Glomerular endothelial cell (primary cell): ENCODE data around the gene LRRC74A. TPM values are rescaled to one million over a fixed set of nuclear protein-coding genes. Genes with fewer than 3 reads are reported as not detected.
A peak's percentile ranks its signal among the peaks of the same experiment; 100 is the strongest.
"Not testable (repeated sequence)": the region's sequence is repeated elsewhere in the genome, so short reads cannot be mapped to it uniquely, and the experiment has no call there.

Experiments used
- DNase-seq: peaks from one replicate; pipeline ENCODE4 v3.0.0-alpha.2; 2011; ENCODE audit warnings: low read depth, low spot score; ENCODE audit errors: extremely low read depth
- total RNA-seq: library from RNA; depleted of rRNA; stranded (reverse); fragments of >200 nt; gene quantifications from 2 replicates; pipeline ENCODE4 v1.2.3, GENCODE V29; 2015

LRRC74A gene
- total RNA-seq, 1 donor from 2014 or later: not detected

DNA sequence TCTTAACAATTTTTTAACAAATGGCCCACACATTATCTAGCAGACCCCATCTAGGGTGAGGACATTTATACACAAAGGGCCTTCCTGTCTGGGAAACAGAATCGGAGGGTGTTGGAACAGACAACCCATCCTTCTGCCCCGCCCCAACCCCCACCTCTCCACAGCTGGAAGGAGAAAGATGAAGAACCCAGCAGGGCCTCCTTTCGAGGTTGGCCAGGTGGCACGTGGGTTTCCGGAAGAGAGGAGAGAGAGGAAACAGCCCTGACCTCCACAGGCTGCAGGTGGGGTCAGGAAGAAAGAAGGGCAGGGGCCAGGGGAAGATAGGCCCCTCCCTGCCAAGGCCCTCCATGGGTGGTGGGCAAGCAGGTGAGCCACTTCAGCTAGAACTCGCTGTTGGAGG, 57.2 kb downstream of the LRRC74A start:
- no peak for DNase-seq

DNA sequence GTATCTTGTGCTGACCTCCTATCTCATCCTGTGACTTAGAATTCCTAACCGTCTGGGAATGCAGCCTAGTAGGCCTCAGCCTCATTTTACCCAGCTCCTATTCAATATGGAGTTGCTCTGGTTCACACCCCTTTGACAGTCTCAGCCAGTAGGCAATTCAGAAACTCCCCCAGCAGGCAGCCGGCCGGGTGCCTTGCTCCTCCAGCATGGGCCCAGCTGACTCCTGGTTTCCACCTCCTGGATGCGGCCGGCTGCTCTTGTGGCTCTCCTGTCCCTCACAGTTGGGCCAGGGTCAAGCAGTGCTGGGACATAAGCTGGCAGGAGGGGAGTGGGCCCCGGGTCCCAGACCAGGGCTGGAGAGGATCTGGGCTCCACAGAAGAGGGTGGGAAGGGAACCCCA, 58.2 kb downstream of the LRRC74A start:
- DNase-seq: no peak

DNA sequence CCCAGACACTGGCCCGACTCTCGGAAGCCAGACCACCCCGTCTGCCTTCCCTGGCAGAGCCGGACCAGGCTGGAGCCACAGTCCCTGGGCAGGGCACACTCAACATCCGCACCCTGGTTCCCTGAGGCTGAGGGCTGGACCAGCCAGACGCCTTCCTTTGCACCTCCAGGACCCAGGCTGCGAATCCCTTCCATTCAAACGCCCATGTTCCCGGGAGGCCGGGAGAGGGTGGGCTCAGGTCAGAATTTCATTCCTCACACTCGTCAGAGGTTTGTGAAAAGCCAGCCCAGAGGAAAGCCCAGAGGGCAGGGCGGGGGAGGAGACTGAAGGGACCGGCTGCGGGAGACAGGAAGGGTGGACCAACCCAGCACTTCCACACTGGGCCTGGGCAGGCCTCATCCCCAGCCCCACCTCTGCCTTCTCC, 58.7 kb downstream of the LRRC74A start:
- DNase-seq: no peak

DNA sequence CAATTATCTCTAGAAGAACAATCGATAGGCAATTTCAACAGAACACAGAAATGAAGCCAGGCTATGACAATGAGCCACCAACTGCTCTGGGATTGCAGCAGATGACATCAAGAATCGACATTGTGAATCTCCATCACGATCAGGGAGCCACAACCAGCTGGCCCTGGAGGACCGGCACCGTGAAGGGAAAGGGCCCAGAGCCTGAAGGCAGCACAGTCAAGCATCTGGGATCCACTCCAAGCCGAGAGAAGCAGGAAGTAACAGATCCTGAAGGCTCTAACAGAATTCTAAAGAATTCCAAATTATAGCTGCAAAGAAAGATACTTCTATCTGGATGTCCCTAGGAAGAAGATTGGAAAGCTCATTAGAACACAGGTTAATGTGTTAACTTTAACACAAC, 61.0 kb downstream of the LRRC74A start:
- DNase-seq: no peak

DNA sequence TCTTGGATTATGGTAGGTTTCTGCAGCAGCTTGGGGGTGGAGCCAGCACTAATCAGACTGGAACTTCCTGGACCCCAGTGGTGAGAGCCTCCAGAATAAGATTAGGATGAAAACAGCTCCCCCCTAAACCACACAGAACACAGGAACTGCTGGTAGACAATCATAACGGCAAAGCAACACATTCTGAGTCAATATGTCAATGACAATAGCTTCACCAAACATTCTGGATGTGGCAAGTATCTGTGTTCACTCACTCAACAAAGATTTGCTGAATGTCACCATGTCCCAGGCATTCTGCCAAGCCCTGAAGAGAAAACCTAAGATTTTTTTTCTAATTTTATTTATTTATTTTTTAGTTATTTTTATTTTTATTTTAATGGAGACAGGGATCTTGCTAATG, 65.2 kb downstream of the LRRC74A start:
- DNase-seq: no peak

DNA sequence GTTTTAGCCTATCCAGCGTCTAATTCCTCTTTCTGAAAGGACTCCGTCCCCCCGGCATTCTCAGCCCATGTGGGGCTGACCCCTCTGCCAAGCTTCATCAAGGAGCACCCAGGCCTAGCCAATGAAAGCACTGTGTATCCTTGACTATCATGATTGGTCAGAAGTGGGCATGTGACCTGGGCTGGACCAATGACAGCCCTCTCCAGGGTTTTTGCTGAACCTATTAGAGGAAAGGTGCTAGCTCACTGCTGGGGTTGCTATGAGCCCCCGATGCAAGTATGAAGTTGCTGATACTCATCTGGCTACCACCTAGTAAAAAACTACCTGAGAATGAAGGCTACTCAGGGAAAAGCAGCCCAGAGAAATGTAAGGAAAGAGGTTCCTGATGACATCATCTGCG, 68.1 kb downstream of the LRRC74A start:
- DNase-seq: no peak

DNA sequence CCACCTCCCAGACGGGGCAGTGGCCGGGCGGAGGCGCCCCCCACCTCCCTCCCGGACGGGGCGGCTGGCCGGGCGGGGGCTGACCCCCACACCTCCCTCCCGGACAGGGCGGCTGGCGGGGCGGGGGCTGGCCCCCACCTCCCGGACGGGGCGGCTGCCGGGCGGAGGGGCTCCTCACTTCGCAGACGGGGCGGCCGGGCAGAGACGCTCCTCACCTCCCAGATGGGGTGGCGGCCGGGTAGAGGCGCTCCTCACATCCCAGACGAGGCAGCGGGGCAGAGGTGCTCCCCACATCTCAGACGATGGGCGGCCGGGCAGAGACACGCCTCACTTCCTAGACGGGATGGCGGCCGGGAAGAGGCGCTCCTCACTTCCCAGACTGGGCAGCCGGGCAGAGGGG, 71.8 kb downstream of the LRRC74A start:
- DNase-seq: not testable (repeated sequence)

DNA sequence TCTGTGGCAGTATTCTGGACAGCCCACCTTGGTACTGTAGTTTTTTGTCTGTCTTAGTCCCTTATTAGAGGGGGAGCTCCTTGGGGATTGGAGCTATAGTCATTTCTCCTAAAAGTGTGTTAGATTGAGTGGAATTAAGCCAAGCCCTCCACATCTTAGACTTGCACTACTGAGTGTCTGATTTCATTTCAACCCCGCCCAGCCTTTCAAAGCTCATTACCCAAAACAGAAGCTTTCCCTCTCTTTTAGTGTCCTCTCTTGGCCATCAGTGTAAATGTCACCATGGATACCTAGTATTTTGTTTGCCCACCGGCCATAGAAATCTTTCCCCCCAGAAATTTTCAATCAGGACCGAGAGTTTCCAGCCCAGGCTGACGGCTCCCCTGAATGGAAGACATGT, 74.5 kb downstream of the LRRC74A start:
- DNase-seq: no peak

DNA sequence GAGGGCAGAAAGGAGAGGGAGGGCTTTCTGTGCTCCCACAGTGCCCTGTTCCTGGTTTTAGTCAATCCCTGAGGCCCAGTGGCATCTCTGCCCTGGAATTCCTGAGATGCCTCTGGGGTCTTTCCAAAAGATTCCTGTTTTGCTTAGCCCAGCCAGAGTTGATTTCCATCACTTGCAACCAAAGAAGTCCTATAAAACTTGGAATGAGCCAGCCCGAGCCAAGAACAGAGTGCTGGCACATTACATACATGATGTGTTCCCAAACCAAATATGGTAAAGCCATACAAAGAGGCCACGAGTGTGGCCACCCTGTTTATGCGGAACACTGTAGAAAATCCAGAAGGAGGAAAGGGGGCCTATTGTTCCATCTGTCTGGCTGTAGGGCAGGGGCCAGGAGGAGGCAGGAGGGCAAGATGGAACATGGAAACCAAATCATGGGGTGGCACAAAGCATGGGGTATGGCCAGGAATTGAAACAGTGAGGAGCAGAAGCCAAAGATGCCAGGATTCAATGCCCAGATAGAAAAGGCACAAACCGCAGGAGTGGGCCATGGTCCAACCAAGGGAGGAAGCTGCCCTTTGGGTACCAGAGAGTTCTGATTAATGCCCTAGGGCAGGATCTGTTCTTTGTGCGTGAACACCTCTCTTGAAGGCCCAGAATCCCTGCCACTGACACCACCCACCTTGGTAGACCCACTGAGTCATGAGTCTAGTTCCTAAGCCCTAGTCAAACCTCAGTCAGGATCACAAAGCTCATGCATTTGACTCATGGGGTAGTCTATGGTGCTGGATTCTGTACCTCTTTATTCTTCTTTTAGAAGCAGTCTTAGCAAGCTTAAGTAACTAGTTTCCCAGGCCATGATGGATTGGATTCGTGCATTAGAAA, 75.2 kb downstream of the LRRC74A start:
- no peak for DNase-seq

DNA sequence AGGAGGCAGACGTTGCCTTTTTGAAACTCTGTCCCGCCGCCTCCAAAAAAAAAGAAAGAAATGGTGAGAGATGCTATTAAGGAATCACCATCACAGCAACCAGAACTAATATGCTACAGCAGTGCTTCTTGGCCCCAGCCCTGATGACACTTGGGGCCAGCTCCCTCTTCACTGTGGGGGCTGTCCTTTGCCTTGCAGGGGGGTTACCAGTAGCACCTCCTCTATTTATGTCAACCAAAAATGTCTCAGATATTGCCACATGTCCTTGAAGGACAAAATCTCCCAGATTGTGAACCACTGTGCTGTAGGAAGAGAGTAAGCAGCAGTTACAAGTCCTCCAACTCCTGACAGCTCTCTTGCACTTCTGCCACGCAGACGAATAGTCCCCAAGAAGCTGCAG, 76.4 kb downstream of the LRRC74A start:
- DNase-seq: no peak

DNA sequence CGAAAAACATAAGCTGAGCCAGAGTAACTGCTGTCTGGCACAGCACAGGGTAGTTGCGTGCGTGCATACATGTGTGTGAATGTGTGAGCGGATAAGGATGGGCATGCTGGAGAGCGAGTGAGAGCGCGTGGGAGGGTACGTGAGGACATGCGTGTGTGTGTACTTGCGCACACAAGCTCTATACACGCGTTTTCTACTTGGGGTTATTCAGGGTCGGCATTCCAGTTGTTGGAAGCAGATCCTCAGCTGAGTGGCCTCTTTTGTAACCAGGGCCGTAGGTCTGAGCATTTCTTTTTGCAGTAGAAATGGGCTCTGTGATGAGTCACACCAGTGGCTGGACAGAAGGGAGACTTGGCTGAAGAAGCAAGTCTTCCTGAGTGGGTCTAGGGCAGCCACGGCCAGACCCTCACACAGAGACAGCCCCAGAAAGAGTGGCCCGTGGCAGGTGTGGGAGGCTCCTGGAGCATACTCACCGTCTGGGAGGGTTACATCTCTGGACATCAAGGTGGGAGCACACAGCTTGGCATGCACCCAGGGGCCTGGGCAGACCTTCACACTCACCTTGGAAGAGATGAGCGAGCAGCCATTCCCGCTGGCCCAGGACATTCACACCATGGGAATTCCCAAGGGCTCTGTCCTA, 78.0 kb downstream of the LRRC74A start:
- no peak for DNase-seq

DNA sequence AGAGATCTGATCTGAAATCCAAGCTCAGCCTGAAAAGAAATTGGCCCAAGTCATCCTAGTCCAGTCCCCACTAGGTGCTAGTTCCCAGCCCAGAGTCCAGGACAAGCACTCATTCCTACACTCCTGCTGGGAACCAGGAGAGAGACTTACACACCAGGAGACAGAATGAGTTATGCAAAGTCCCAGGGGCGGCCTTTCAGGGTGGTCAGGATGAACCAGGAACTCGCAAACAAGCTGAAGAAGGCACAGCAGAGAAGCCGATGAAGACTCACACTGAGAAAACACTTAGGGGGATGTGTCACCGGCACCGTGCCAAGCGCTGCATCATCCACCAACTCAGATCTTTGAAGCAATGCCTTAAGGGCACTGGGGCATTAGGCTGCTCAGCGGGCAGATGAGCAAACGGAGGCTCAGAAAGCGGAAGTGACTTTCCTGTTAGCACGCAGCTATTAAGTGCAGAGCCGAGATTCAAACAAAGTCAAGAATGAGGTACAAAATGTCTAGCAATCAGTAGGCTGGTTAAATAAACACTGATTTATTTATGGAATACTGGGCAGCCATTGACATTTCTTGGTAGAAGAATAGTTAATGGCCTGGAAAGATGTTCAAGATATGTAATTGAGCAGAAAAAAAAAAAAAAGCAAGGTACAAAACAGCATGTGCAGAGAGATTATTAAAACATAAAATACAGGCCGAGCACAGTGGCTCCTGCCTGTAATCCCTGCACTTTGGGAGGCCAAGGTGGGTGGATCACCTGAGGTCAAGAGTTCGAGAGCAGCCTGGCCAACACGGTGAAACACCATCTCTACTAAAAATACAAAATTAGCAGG, 78.7 kb downstream of the LRRC74A start:
- DNase-seq: peak; percentile 51

DNA sequence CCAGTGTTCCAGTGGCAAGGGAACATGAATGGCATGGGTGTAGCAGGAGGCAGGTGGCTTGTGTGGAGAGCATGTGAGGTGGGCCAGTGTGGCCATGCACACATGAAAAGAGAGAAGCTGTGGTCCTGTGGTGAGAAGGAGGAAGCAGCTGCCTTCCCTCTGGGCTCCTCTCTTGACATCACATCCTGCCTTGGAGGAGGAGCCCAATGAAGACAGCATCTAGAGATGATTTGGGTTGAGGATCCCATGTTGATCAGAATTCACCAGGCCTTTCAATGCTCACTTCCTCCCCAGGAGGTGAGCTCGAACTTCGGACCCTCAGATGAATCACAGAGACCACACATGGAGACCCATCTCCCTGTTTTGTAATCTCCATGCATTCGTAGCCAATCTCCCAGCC, 82.6 kb downstream of the LRRC74A start:
- DNase-seq: no peak

DNA sequence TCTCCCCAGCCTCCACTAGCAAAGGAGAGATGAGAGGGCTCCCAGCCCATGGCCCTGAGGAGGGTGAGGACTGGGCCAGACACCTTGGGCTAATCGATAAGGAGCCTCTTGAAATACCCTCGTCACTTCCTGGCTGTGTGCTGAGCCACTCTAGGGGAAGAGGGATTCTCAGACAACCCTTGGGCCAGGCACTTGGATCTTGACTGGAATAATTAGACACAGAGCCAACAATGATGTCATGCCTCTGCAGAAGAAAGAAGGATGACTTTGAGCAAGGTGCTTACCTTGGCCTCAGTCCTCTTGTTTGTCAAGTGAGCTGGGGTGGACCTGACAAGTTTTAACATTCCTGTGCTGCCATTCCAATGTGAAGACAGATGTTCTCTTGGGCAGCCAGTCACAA, 83.1 kb downstream of the LRRC74A start:
- DNase-seq: no peak

DNA sequence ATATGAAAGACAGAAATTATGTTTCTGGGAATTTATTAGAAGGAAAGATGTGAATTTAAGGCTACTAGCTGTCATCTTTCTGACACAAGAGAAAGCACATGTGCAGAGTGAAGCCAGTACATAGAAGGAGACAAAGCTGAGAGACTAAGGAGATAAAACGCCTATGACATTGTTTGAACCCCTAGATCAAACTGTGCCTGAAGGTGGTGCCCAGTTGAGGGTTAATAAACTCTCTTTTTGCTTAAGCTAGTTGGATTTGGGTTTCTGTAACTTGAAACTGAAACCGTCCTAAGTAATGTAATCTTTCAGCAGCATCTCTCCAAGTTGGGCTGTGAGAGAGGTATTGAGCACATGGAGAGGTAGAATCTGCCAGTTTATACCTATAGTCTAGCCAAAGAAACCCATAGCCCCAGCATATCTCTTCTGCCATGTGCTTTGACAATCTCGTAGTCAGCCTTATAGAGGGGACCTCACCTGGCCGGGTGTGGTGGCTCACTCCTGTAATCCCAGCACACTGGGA, 84.2 kb downstream of the LRRC74A start:
- DNase-seq: no peak

DNA sequence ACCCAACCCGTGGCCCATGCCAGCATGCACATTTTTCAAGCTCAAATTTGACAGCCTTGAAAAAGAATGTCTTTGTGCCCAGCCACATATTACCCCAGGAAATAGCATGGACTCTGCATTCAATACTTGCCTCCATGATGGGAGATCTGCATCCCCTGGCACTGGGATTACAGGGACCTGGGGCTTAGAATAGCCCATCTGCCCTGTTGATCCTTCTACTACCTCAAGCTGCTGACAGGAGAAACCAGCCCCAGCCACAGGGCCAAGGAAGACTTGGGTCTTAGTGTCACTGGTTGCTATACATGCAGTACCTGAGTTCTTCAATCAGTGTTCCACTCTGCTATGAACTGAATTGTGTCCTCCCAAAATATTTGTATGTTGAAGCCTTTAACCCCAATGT, 85.3 kb downstream of the LRRC74A start:
- DNase-seq: no peak

DNA sequence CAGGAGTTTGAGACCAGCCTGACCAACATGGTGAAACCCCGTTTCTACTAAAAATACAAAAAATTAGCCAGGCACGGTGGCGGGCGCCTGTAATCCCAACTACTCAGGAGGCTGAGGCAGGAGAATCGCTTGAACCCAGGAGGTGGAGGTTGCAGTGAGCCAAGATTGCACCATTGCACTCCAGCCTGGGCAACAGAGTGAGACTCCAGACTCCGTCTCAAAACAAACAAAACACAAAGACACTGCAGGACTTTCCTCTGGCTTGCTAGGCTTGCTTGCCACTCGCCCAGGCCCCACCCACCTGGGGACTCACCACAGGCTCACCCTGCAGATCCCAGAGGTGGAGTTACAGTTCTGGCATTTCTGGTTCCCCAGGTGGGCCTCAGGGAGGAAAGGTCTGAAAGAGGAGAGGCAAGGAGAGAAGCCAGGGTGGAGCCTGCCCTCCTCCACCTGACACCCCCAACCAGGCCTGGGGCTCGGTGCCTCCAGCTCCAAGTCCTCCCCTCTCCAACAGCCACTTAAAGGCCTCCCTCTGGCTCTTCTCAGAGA, 88.4 kb downstream of the LRRC74A start:
- not testable (repeated sequence) for DNase-seq

DNA sequence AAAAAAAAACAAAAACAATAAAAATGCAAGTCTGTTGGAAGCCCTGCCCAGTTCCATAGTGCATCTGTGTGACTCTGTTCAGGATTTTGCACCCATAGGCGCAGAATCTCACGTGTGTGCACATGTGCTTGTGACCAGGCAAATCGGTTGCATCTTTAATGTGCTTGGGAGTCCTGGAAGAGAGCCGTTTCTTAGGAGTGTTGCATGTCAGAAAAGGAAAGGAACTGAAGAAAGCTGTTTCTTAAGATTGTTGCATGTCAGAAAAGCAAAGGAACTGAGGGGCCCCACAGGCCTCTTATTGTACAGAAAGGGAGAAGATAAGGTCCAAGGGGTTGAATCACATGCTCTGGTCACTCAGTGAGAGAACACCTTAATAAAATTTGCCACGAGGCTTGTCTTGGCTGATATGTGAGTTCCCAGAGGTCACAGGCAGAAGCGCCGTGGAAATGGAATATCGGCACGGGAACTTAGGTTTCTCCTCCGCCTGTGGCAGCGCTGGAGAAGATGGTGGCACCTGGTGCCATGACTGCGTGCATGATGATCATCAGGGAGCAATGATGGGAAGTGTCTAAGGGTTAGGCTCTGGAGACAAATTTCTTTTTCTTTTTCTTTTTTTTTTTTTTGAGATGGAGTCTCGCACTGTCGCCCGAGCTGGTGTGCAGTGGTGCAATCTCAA, 90.0 kb downstream of the LRRC74A start:
- no peak for DNase-seq

DNA sequence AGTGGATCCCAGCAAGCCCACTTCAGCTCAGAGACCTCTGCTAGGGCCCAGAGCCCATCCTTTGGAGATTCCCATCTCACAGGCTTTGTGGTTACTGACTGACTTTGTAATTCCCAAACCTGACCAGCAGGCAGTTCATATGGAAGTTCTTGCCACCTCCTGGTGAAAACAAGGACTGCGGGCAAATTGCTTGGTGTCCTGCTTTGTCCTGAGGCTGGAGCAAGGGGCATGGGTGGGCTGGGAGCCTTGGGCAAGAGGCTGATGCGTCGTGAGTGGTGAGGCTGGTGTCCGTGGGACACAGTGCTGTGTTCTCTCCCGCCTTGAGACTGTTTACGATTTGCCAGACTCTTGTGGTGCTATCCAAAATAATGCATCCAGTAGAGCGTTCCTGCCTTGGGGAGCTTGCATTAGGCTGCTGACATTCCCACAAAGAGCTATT, 91.0 kb downstream of the LRRC74A start:
- peak; percentile 62 for DNase-seq

DNA sequence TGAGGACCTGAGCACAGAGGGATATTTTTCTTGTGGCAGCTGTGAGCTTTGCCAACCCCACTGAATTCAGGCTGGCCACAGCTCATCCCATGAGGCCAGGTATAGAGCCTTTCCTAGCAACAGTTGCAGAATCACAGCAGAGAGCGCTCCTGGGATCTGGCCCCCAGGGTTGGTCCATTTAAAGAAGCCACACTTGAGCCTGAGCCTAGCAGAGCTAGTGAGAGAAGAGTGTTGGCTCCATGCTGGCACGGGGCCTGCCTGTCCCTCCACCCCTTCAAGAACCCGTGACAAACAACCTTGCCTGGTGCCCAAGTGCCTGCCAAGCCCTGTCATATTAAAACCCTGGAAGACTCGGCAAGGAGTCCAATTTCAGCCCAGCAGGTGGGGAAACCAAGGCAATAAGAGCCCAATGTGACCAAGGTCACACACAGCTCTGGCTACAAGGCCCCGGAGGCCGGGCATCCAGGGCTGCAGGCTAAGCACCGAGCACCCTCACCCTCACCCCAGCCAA, 91.6 kb downstream of the LRRC74A start:
- DNase-seq: no peak
